Fibroblast of mammary gland (primary cell): ENCODE data around the gene CCDC50.

Experiments
- DNase-seq: peaks from one replicate; pipeline ENCODE4 v3.0.0-alpha.2; 2010; ENCODE audit warnings: low read depth
- H3K4me3 ChIP-seq: 2 replicates; pipeline ENCODE4 v1.5.1; 2011; ENCODE audit warnings: low read depth, mild to moderate bottlenecking, low read length, moderate library complexity; ENCODE audit not compliant: control insufficient read depth
- TF ChIP-seq, protein P1 (sequence below): conservative IDR thresholded peaks from 2 replicates; pipeline ENCODE4 v1.5.1; 2011; ENCODE audit warnings: low read depth, low read length, inconsistent platforms; ENCODE audit not compliant: control insufficient read depth, insufficient read depth

Gene CCDC50

GRCh38 chr3:191381303-191381702 is 52.1 kb downstream of the CCDC50 start:
- H3K4me3 ChIP-seq = no peak overlapping the region
- no peak for DNase-seq
- TF ChIP-seq, protein P1, sequence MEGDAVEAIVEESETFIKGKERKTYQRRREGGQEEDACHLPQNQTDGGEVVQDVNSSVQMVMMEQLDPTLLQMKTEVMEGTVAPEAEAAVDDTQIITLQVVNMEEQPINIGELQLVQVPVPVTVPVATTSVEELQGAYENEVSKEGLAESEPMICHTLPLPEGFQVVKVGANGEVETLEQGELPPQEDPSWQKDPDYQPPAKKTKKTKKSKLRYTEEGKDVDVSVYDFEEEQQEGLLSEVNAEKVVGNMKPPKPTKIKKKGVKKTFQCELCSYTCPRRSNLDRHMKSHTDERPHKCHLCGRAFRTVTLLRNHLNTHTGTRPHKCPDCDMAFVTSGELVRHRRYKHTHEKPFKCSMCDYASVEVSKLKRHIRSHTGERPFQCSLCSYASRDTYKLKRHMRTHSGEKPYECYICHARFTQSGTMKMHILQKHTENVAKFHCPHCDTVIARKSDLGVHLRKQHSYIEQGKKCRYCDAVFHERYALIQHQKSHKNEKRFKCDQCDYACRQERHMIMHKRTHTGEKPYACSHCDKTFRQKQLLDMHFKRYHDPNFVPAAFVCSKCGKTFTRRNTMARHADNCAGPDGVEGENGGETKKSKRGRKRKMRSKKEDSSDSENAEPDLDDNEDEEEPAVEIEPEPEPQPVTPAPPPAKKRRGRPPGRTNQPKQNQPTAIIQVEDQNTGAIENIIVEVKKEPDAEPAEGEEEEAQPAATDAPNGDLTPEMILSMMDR = no peak

DNA sequence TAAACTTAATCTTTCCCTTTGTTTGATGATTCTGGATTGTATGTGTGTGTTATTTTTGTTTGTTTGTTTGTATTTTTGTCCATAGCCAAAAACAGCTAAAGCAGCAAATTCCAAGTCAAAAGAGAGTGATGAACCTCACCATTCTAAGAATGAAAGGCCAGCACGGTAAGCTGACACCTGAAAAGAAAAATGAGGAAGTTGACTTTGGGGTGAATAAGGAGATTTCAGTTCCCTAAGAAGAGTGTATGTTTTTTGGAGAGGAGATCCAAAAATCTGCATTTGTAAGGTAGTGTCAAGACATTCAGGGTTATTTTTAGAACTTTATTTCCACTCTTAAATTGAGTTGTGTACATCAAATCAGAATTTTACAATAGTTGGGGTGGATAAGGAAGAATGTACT is 53.5 kb downstream of the CCDC50 start:
- DNase-seq = no peak
- TF ChIP-seq, protein P1 = no peak
- no peak overlapping the region for H3K4me3 ChIP-seq

DNA sequence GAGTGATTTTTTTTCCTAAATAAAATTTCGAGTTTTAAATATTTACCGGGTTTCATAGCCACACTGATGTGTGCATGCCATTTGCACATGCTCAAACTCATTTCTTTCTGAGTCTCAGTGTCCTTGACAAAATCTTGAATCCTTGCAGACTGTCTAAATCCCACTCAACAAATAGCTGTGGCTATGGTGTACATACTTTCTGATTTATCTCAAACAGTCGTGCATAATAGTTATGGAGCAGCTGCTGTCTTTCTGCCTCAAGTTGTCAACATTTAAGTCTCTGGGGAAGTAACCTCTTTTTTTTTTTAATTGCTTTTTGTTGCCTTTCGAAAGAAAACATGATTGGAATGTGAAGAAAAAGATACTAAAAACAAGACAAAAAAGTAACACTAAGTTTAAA is 53.9 kb downstream of the CCDC50 start:
- DNase-seq = peak; percentile 36

DNA sequence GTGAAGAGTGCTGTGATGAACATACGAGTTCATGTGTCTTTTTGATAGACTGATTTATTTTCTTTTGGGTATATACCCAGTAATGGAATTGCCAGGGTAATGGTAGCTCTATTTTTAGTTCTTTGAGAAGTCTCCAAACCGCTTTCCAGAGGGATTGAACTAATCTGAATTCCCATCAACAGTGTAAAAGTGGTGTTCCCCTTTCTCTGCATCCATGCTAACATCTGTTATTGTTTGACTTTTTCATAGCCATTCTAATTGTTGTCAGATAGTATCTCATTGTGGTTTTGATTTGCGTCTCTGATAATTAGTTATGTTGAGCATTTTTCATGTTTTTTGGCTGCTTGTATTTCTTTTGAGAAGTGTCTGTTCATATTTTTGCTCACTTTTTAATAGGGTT is 55.9 kb downstream of the CCDC50 start:
- no peak overlapping the region for H3K4me3 ChIP-seq
- TF ChIP-seq, protein P1 = no peak
- no peak for DNase-seq

More for the DNA sequence above, 53.9 kb downstream of the CCDC50 start:
- TF ChIP-seq, protein P1 = no peak
- no peak overlapping the region for H3K4me3 ChIP-seq

DNA sequence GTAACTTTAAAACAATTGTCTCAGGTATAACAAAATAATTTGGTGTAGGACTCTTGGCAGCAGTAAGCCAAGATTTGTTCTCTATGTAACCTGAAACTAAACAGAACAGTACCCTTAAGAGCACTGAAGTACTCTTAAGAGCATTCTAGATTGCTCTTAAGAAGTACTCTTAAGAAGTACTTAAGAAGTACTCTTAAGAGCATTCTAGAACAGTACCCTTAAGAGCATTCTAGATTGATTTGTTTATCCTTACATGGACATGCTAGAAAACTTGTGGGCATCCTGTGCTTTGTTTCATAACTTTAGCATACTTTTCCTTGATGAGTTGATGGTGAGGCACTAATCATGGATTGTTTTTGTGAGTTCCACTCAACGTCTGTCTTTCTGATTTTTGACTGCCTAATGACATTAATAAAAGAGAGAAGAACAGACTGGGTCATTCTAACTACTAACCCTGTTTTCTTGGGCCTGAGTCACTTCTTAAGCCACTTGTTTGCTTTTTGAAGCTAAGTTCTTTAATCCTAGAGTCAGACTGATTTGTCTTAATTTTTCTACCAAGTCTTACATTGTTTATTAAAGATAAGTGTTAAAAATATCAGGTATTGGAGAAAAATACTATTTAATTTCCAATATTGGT is 58.4 kb downstream of the CCDC50 start:
- DNase-seq = peak; percentile 27
- TF ChIP-seq, protein P1 = no peak
- no peak overlapping the region for H3K4me3 ChIP-seq

DNA sequence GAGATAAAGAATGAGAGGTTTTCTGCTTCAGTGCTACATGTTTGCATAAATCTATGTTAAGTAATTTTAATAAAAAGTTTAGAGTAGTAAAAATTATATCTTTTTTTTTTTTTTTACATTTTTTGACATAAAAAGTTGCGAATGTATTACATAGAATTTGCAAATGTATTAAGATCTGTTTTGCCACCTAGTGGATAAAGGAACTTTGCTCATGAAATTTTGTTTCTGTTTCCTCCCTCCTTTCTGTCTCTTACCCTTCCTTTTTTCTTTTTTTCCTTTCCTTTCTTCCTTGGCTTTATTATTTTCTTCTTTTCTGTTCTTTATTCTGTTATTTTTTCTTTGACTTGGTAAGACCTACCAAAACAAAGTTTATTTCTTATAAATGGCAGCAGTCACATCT is 59.6 kb downstream of the CCDC50 start:
- no peak overlapping the region for H3K4me3 ChIP-seq
- peak; percentile 33 for DNase-seq
- TF ChIP-seq, protein P1 = peak; percentile 38

DNA sequence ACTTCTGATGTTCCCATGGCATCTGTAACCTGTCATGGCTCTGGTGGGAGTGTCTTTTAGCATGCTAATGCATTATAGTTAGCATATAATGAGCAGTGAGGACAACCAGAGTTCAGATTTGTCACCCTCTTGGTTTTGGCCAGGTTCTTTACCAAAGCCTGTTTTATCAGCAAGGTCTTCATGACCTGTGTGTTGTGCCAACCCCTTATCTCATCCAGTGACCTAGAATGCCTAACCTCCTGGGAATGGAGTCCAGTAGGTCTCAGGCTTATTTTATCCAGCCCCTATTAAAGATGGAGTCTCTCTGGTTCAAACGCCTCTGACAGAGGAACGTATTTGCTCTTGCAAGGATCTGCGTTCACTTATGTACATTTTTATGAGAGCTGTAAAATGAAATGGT is 61.4 kb downstream of the CCDC50 start:
- no peak overlapping the region for H3K4me3 ChIP-seq
- TF ChIP-seq, protein P1 = no peak
- no peak for DNase-seq
